ENCODE results near the gene ASAP2. TPM values are rescaled to one million over a fixed set of nuclear protein-coding genes. Genes with fewer than 3 reads are reported as not detected.

ASAP2 gene
- total RNA-seq, 2 experiments from 2014 or later, result 0.16 TPM; not detected in 1

DNA sequence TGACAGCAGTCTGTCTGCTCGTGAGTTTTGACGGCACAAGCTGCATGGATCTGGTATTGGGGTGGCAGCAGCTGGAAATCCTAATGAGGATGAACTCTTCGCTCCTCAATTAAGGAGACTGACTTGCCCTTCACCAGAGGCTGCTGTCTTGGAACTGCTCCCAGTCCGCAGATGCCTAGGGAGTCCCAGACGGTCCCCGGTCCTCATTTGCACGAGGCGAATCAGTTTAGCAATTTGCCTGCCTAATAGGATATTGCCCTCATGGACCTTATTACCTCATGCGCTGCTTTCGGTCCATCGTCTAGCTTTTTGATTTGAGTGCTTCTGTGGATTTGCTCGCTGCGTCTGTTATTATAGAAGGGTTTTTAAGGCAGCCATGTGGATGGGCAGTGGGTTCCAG is 40.6 kb downstream of the ASAP2 start:
- H3K4me3 Mint-ChIP-seq, result no peak overlapping the region
- no peak overlapping the region for H3K27ac Mint-ChIP-seq
- H3K27ac ChIP-seq (ENCODE audit: low read depth in 1 of 2, low read length in 2 of 2), result no peak overlapping the region
- H3K4me1 Mint-ChIP-seq (ENCODE audit: low read depth), result no peaks in the 10 kb centered on the region
- intact Hi-C loops (cut with DNase I, micrococcal nuclease), result no loop called here
- ATAC-seq (ENCODE audit: poor library complexity) (no peak), DNase-seq (no peak)
- peaks cover 6% of the 10 kb centered on the region for H3K27me3 Mint-ChIP-seq
- H3K9me3 ChIP-seq (ENCODE audit: control insufficient read depth in 1 of 2, insufficient read depth in 1 of 2, low read length in 2 of 2), result no peaks in the 10 kb centered on the region
- H3K4me1 ChIP-seq (ENCODE audit: insufficient read depth, low read length), result no peaks in the 10 kb centered on the region
- TF ChIP-seq CTCF (IDR thresholded peaks at IDR 0.05), result no peak
- POLR2A ChIA-PET, result no interaction called here
- H3K9me3 Mint-ChIP-seq, result no peaks in the 10 kb centered on the region
- CTCF ChIA-PET, result no interaction called here
- no peaks in the 10 kb centered on the region for H3K36me3 ChIP-seq (ENCODE audit: insufficient read depth, low read length)
- H3K4me3 ChIP-seq (ENCODE audit: low read length), result no peak overlapping the region
- H3K36me3 Mint-ChIP-seq (ENCODE audit: low read depth), result no peaks in the 10 kb centered on the region
- peaks cover 0 to 2% of the 10 kb centered on the region in 2 experiments for H3K27me3 ChIP-seq (ENCODE audit: control insufficient read depth in 1 of 2, insufficient read depth in 2 of 2, low read length in 2 of 2)

GRCh38 chr2:9247786-9248185 is 41.2 kb downstream of the ASAP2 start:
- CTCF ChIA-PET, result no interaction called here

GRCh38 chr2:9248363-9248762 is 41.8 kb downstream of the ASAP2 start:
- no peak for TF ChIP-seq CTCF (IDR thresholded peaks at IDR 0.05)
- POLR2A ChIA-PET, result no interaction called here
- no peak overlapping the region for H3K27ac Mint-ChIP-seq
- Histone ChIP-seq H3K4me1 (ENCODE audit: insufficient read depth, low read length) (no peaks in the 10 kb centered on the region), H3K9me3 (ENCODE audit: control insufficient read depth in 1 of 2, insufficient read depth in 1 of 2, low read length in 2 of 2) (no peaks in the 10 kb centered on the region), H3K27me3 (ENCODE audit: control insufficient read depth in 1 of 2, insufficient read depth in 2 of 2, low read length in 2 of 2) (peaks cover 0 to 2% of the 10 kb centered on the region in 2 experiments), H3K4me3 (ENCODE audit: low read length) (no peak overlapping the region), H3K27ac (ENCODE audit: low read depth in 1 of 2, low read length in 2 of 2) (no peak overlapping the region), H3K36me3 (ENCODE audit: insufficient read depth, low read length) (no peaks in the 10 kb centered on the region)
- DNase-seq (no peak), ATAC-seq (ENCODE audit: poor library complexity) (no peak)
- H3K4me1 Mint-ChIP-seq (ENCODE audit: low read depth), result no peaks in the 10 kb centered on the region
- intact Hi-C loops (cut with DNase I, micrococcal nuclease), result no loop called here
- H3K27me3 Mint-ChIP-seq, result peaks cover 6% of the 10 kb centered on the region
- H3K36me3 Mint-ChIP-seq (ENCODE audit: low read depth), result no peaks in the 10 kb centered on the region
- CTCF ChIA-PET, result no interaction called here
- H3K4me3 Mint-ChIP-seq, result no peak overlapping the region
- H3K9me3 Mint-ChIP-seq, result no peaks in the 10 kb centered on the region

More at GRCh38 chr2:9247786-9248185, 41.2 kb downstream of the ASAP2 start:
- Mint-ChIP-seq H3K36me3 (ENCODE audit: low read depth) (no peaks in the 10 kb centered on the region), H3K4me3 (no peak overlapping the region), H3K9me3 (no peaks in the 10 kb centered on the region), H3K4me1 (ENCODE audit: low read depth) (no peaks in the 10 kb centered on the region), H3K27me3 (peaks cover 6% of the 10 kb centered on the region), H3K27ac (no peak overlapping the region)
- POLR2A ChIA-PET, result no interaction called here
- Histone ChIP-seq H3K4me1 (ENCODE audit: insufficient read depth, low read length) (no peaks in the 10 kb centered on the region), H3K27ac (ENCODE audit: low read depth in 1 of 2, low read length in 2 of 2) (no peak overlapping the region), H3K9me3 (ENCODE audit: control insufficient read depth in 1 of 2, insufficient read depth in 1 of 2, low read length in 2 of 2) (no peaks in the 10 kb centered on the region), H3K4me3 (ENCODE audit: low read length) (no peak overlapping the region), H3K27me3 (ENCODE audit: control insufficient read depth in 1 of 2, insufficient read depth in 2 of 2, low read length in 2 of 2) (peaks cover 0 to 2% of the 10 kb centered on the region in 2 experiments), H3K36me3 (ENCODE audit: insufficient read depth, low read length) (no peaks in the 10 kb centered on the region)
- ATAC-seq (ENCODE audit: poor library complexity) (no peak), DNase-seq (no peak)
- intact Hi-C loops (cut with DNase I, micrococcal nuclease), result no loop called here
- TF ChIP-seq CTCF (IDR thresholded peaks at IDR 0.05), result no peak
